ENCODE measurements around the gene TEX264.

Gene TEX264

GRCh38 chr3:51659942-51660341, 11.1 kb upstream of the TEX264 start:
- H3K4me3 ChIP-seq (ENCODE audit: low read depth, low read length): no peak overlapping the region
- H3K4me1 ChIP-seq (ENCODE audit: control insufficient read depth, insufficient read depth, low read length): no peaks in the 10 kb centered on the region
- H3K9me3 ChIP-seq (ENCODE audit: control insufficient read depth, insufficient read depth, low read length): no peaks in the 10 kb centered on the region
- peaks cover 21% of the 10 kb centered on the region for H3K36me3 ChIP-seq (ENCODE audit: control insufficient read depth, insufficient read depth, low read length)
- H3K9ac ChIP-seq (ENCODE audit: low read depth, low read length): no peak overlapping the region
- H3K27me3 ChIP-seq (ENCODE audit: control insufficient read depth, insufficient read depth, low read length): no peaks in the 10 kb centered on the region

GRCh38 chr3:51662456-51662855, 8.6 kb upstream of the TEX264 start:
- Histone ChIP-seq H3K9me3 (ENCODE audit: control insufficient read depth, insufficient read depth, low read length) (no peaks in the 10 kb centered on the region), H3K4me3 (ENCODE audit: low read depth, low read length) (no peak overlapping the region), H3K36me3 (ENCODE audit: control insufficient read depth, insufficient read depth, low read length) (peaks cover 21% of the 10 kb centered on the region), H3K27me3 (ENCODE audit: control insufficient read depth, insufficient read depth, low read length) (no peaks in the 10 kb centered on the region), H3K4me1 (ENCODE audit: control insufficient read depth, insufficient read depth, low read length) (no peaks in the 10 kb centered on the region), H3K9ac (ENCODE audit: low read depth, low read length) (no peak overlapping the region)

- peaks cover 4% of the 10 kb centered on the region for H3K36me3 ChIP-seq (ENCODE audit: control insufficient read depth, insufficient read depth, low read length)
- H3K9me3 ChIP-seq (ENCODE audit: control insufficient read depth, insufficient read depth, low read length): no peaks in the 10 kb centered on the region
- H3K9ac ChIP-seq (ENCODE audit: low read depth, low read length): no peak overlapping the region
- H3K27me3 ChIP-seq (ENCODE audit: control insufficient read depth, insufficient read depth, low read length): peaks cover 2% of the 10 kb centered on the region
- peaks cover 8% of the 10 kb centered on the region for H3K4me1 ChIP-seq (ENCODE audit: control insufficient read depth, insufficient read depth, low read length)
- H3K4me3 ChIP-seq (ENCODE audit: low read depth, low read length): no peak overlapping the region
These were observed 2.3 kb upstream of the TEX264 start for GRCh38 chr3:51668756-51669155.

DNA sequence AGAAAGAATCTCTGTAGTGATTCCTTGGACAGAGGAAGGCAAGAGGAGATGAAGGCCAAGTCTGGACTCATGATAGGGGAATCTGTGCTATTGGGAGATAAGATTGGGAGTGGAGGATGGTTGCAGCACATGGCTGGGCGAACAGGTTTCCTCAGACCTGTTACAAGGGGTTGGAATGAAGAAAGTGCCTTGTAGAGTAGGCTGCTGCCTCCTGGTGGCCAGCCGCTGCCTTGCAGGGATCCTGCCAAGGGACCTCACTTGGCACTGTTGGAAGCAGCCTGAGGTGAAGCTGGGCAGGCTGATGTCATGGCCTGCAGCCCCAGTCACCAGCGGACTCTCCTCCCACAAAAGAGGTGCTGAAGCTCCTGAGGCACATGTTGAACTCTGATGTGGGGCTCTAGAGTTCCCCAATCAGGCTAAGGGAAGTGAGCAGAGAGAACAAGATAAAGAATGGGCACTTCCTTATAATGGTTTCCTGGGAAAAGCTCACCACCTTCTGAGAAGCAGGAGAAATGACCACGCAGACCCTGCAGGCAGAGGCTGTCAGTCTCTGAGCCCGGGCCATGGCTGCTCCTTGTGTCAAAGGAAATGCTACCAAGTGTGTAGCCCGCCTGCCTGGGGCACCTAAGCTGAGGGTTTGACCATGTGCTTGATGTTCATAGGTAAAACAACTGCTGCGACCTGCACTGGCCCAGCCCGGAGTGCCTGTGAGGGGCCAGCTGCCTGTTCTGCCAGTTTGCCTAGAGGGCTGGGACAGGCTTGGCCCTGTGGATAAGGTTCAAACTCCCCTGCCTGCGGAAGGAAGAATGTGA, 1.6 kb upstream of the TEX264 start:
- no peak overlapping the region for H3K4me3 ChIP-seq (ENCODE audit: low read depth, low read length)
- H3K36me3 ChIP-seq (ENCODE audit: control insufficient read depth, insufficient read depth, low read length): peaks cover 4% of the 10 kb centered on the region
- H3K9ac ChIP-seq (ENCODE audit: low read depth, low read length): no peak overlapping the region
- peaks cover 2% of the 10 kb centered on the region for H3K27me3 ChIP-seq (ENCODE audit: control insufficient read depth, insufficient read depth, low read length)
- H3K4me1 ChIP-seq (ENCODE audit: control insufficient read depth, insufficient read depth, low read length): peaks cover 8% of the 10 kb centered on the region
- no peaks in the 10 kb centered on the region for H3K9me3 ChIP-seq (ENCODE audit: control insufficient read depth, insufficient read depth, low read length)

DNA sequence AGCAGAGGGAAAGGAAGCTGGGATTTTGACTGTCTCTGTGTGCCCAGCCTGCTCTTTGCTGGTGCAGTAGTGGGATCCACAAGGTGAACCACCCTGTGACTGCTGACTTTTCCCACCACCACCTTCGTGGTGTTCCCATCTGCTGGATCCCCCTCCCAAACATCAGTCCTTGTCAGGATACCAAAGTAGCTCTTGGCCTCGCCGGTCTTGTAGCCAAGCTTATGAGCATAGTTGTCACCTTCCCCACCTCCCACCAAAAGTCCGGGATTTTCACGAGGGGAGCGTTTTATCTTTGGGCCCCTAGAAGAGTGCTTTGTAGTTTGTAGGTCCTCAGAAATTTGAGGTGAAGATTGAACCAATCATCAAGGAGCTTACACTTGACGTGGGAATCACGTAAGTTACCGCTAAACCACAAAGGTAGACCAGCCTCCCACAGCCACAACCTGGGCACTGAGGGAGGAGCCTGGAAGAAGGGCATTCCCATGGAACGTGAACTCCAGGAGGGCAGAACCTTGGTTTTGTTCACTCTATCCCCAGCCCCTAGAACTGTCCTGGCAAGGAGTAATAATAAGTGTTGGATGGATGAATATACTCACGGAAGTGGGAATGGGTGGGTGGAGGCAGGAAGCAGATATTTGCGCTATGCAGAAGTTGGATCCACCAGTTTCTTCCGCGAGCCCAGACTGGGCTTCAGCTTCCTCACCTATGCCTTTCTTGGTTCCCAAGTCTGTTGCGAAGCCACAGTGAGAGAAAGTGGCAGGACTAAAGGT, 814 bp upstream of the TEX264 start:
- Histone ChIP-seq H3K27me3 (ENCODE audit: control insufficient read depth, insufficient read depth, low read length) (peaks cover 2% of the 10 kb centered on the region), H3K36me3 (ENCODE audit: control insufficient read depth, insufficient read depth, low read length) (peaks cover 4% of the 10 kb centered on the region), H3K4me3 (ENCODE audit: low read depth, low read length) (peak overlapping the region; percentile 74), H3K9ac (ENCODE audit: low read depth, low read length) (no peak overlapping the region), H3K4me1 (ENCODE audit: control insufficient read depth, insufficient read depth, low read length) (peaks cover 8% of the 10 kb centered on the region), H3K9me3 (ENCODE audit: control insufficient read depth, insufficient read depth, low read length) (no peaks in the 10 kb centered on the region)

DNA sequence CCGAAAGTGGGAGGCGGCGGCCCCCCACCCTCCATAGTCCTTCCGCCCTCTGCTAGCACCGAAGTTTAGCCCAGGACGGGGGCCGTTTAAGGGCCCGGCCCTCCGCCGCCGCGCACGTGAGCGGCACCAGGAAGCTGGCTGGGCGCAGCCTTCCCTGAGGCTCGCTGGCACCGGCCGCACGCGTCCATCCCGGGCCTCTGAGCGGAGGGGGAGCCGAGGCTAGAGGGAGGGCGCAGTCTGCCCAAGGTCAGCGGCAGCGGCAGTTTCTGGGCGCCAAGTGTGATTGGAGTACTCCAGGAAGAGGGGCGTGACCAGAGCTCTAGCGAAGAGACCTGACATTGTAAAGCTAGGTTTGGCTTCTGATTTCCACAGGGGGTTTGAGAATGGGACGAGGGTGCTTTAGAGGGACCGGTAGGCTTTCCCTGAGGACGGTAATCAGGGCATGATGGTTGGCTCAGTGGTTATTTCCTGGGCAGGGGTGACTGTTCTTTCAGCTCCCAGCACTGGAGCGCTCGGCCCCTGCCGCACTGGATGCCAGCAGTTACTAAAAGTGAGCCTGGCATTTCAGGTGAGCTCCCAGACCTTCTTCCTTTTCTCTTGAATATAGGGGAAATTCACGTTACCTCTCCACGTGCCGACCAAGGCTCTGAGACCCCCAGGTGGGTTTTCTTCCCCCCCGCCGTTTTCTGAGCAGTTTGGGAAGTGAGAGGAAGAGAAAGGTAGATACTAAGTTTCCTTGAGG, 853 bp downstream of the TEX264 start:
- Histone ChIP-seq H3K9me3 (ENCODE audit: control insufficient read depth, insufficient read depth, low read length) (no peaks in the 10 kb centered on the region), H3K36me3 (ENCODE audit: control insufficient read depth, insufficient read depth, low read length) (no peaks in the 10 kb centered on the region), H3K4me3 (ENCODE audit: low read depth, low read length) (peak overlapping the region; percentile 74), H3K27me3 (ENCODE audit: control insufficient read depth, insufficient read depth, low read length) (peaks cover 2% of the 10 kb centered on the region), H3K9ac (ENCODE audit: low read depth, low read length) (peak overlapping the region; percentile 73), H3K4me1 (ENCODE audit: control insufficient read depth, insufficient read depth, low read length) (peaks cover 8% of the 10 kb centered on the region)

DNA sequence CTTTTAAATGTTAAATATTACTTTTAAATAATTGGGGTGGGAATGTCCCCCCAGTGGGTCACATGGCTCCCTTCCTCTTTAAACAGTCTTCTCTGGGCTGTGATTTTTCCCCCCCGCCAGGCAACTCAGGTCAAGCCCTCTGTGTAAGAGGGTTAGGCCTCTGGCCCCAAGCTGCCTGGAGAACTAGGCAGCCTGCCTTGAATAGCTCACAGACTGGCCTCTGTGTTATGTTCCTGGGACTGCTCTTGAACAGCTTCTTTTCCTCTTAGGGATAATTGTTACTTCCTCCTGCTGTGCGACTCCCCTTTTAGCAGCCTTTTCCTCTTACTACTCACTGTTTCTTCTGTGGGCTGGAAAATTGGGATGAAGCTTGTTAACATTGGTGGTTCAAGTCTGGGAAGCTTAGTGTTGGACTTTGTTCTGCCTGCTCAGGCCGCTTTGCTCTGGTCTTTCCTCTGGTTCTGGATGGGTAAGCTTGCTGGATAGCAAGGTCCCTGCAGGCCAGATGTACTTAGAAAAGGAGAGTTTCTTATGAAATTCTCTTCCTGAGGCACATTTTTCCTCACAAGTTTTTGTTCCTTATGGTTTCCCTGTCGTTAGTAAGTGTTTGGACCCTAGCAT, 2.2 kb downstream of the TEX264 start:
- H3K36me3 ChIP-seq (ENCODE audit: control insufficient read depth, insufficient read depth, low read length): no peaks in the 10 kb centered on the region
- H3K9me3 ChIP-seq (ENCODE audit: control insufficient read depth, insufficient read depth, low read length): no peaks in the 10 kb centered on the region
- H3K27me3 ChIP-seq (ENCODE audit: control insufficient read depth, insufficient read depth, low read length): peaks cover 2% of the 10 kb centered on the region
- H3K4me3 ChIP-seq (ENCODE audit: low read depth, low read length): no peak overlapping the region
- H3K9ac ChIP-seq (ENCODE audit: low read depth, low read length): no peak overlapping the region
- H3K4me1 ChIP-seq (ENCODE audit: control insufficient read depth, insufficient read depth, low read length): peaks cover 8% of the 10 kb centered on the region

DNA sequence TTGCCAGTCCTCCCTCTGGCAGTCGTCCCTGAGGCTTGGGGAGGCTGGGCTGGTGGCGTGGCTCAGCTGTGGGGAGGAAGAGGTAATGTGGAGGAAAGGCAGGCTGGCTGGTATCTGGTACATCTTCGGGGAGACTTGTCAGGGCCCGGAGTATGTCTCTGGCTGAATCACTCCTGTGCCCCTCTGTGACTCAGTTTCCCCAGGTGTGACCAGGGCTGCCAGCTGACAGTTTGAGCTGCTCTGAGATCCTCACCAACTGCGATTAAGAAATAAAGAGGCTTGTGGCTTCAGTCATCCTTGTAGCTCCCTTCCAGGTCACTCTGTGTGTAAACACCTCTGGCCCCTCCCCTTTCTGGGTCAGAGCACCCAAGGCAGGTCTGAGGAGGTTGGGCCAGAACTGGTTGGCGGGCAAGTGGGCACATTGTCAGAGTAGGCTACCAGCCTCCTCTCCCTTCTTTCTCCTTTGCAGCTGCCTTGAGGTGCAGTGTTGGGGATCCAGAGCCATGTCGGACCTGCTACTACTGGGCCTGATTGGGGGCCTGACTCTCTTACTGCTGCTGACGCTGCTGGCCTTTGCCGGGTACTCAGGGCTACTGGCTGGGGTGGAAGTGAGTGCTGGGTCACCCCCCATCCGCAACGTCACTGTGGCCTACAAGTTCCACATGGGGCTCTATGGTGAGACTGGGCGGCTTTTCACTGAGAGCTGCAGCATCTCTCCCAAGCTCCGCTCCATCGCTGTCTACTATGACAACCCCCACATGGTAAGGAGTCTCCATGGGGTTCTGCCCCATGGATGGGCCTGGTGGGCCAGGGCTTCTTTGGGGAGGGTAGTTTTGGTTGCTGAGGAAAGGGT, 3.0 kb downstream of the TEX264 start:
- H3K9ac ChIP-seq (ENCODE audit: low read depth, low read length): no peak overlapping the region
- no peak overlapping the region for H3K4me3 ChIP-seq (ENCODE audit: low read depth, low read length)
- H3K9me3 ChIP-seq (ENCODE audit: control insufficient read depth, insufficient read depth, low read length): no peaks in the 10 kb centered on the region
- H3K36me3 ChIP-seq (ENCODE audit: control insufficient read depth, insufficient read depth, low read length): no peaks in the 10 kb centered on the region
- peaks cover 2% of the 10 kb centered on the region for H3K27me3 ChIP-seq (ENCODE audit: control insufficient read depth, insufficient read depth, low read length)
- H3K4me1 ChIP-seq (ENCODE audit: control insufficient read depth, insufficient read depth, low read length): peaks cover 8% of the 10 kb centered on the region

DNA sequence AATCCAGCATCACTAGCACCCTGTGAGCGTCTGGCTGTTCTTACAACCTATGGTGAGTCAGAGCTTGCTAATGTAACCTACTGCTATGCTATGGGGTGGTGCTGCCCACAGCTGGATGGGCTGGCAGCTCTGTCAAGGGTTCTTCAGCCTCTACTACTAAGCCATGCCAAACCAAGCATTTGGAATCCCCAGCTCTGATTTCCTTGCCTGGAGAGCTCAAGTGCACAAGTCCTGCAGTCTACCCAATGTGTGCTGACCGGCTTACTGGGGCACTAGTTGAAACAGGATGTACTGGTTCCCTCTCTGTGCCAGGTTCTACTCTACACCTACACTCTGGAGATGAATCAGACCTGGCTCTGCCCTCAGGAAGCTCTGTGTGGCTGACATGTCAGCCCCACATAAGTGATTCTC, 4.2 kb downstream of the TEX264 start:
- H3K27me3 ChIP-seq (ENCODE audit: control insufficient read depth, insufficient read depth, low read length): peaks cover 2% of the 10 kb centered on the region
- H3K36me3 ChIP-seq (ENCODE audit: control insufficient read depth, insufficient read depth, low read length): no peaks in the 10 kb centered on the region
- no peaks in the 10 kb centered on the region for H3K9me3 ChIP-seq (ENCODE audit: control insufficient read depth, insufficient read depth, low read length)
- no peak overlapping the region for H3K4me3 ChIP-seq (ENCODE audit: low read depth, low read length)
- H3K9ac ChIP-seq (ENCODE audit: low read depth, low read length): no peak overlapping the region
- H3K4me1 ChIP-seq (ENCODE audit: control insufficient read depth, insufficient read depth, low read length): peaks cover 8% of the 10 kb centered on the region

DNA sequence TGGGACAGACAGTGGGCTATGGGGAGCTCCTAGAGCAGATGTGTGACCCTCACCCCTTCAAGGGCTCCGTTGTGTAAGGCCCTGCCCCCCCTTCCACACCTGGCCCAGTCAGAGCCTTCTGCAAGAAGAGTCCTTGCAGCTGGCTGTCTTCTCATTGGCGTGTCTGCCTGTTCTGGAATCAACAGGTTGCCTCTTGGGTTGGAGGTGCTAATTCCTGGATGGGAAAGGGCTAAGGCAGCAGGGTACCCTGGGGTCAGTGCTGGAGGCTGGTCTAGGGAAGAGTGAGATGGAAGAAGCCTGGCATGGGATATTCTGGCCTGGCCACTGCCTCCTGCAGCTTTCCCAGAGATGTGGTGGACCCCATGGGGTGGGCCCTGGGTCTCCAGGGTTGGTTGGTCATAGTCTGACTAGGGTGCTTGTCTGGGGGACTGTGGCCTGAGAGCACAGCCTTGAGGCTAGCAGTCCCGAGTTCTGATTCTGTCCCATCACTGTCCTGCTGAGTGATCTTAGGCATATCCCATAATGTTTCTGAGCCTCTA, 5.1 kb downstream of the TEX264 start:
- H3K27me3 ChIP-seq (ENCODE audit: control insufficient read depth, insufficient read depth, low read length): peaks cover 2% of the 10 kb centered on the region
- no peaks in the 10 kb centered on the region for H3K36me3 ChIP-seq (ENCODE audit: control insufficient read depth, insufficient read depth, low read length)
- H3K9me3 ChIP-seq (ENCODE audit: control insufficient read depth, insufficient read depth, low read length): no peaks in the 10 kb centered on the region
- peaks cover 4% of the 10 kb centered on the region for H3K4me1 ChIP-seq (ENCODE audit: control insufficient read depth, insufficient read depth, low read length)
- H3K9ac ChIP-seq (ENCODE audit: low read depth, low read length): no peak overlapping the region
- H3K4me3 ChIP-seq (ENCODE audit: low read depth, low read length): no peak overlapping the region

All from iPS-15b (cell line).